ENCODE results near the gene OPCML.

Gene OPCML

DNA sequence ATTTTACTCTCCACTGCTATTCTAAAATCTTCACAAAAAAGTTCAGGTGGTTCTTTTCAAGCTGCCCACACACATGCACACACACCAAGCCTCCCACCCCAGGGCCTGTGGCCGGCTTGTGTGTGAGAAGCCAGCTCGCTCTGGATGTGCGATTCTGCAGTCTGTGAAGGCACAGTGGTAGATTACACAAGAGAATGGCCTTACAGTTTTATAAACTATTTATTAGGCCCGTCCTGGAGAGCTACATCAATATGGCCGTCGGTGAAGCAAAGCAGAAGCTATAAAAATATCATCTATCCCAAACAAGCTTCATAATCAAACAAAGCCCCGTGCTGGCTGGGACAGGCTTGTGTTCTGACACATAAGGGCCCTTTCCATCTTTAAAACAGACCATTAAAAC lies 240.5 kb downstream of the OPCML start:
- no peak for DNase-seq (ENCODE audit: low read depth in 2 of 2)

DNA sequence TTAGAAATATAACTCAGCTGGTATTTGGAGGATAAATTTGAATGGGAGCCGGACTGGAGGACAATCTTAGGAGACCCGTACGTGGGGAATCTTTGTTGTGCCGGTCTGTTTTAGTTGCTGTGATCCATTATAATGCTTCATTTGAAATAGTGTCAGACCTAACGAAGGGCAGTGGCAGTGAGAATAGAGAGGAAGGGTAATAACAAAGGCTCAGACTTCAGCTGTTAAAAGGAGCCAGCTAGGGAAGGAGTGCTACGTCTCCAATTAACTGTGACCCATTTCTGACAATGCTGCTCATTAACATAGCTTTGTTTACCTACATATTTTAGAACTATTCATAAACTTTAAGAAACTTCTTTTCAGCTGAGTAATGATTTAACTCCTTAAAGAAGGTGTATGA lies 246.9 kb downstream of the OPCML start:
- DNase-seq (ENCODE audit: low read depth in 2 of 2): no peak

DNA sequence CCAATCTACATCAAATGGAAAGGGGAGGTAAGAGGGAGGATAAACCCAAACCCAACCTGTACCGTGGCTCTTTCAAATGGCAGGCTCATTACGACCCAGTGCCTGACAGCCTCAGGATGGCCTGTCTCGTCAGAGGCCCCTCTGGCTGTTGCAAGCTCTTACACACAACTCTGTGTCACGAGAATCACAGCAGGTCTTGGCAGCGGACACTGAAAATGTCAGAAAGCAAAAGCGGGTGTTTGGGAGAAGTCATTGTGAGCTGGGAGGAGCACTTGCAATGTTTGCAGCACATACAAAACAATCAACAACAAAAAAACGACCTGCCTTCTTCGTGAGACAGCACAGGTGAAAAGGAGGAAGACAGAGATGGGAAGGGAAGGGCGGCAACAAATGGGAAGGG lies 248.1 kb downstream of the OPCML start:
- no peak for DNase-seq (ENCODE audit: low read depth in 2 of 2)

- no peak for DNase-seq (ENCODE audit: low read depth in 2 of 2)
Measured at GRCh38 chr11:133277886-133278285, 254.4 kb downstream of the OPCML start.

DNA sequence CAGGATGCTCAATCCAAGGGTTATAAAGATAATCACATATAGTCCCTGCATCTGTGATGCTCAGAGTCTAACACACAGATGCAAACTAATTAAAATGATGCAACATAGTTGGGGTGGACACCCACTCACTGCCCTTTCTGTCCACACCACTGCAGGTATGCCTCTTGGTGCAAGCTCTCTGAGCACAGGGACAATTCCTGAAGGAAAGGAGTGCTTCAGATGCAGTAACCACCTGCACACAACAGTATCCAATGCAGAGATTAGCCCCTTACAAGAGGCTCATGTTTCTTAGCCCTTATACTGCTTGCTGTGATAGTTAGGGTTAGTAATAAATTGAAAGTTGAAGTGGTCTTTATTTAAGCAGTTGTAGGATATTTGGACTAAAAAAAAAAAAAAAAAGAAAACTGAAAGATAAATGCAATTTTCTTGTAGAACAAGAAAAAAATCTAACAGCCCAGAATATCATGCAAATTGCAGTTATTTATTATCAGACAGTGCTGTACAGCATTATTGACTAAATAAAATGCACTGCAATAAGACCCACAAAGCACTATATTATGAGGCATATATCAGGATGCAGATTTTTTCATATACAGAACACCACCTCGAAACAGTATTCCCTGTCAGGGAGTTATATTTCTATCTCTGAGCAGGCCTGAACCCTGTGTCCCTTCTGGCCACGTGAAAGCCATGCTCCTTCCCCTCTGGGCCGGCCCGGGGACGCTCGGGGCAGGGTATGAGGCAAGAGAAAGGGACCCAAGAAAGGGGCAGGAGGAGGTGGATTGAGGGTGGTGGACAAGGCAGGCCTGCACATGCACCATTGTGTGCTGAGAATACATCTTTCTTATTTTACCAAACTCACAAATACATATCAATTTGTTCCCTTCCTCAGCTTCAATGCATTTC lies 260.2 kb downstream of the OPCML start:
- no peak for DNase-seq (ENCODE audit: low read depth in 2 of 2)

DNA sequence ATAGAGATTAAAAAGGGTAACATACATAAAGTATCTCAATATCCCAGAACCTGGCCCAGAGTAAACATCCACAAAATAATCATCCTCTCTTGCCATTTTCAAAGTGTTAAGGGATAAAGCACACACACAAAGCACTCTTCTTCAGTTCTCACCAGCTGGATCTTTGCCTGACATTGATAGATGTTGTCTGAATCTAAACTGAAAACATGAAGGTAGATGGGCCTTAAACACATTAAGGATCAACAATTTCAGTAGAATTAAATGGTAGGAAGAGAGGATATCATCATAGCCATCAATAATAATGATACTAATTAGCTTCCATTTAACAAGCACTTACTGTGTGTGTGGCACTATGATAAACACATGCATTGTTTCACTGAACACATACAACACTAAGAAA lies 261.1 kb downstream of the OPCML start:
- no peak for DNase-seq (ENCODE audit: low read depth in 2 of 2)

GRCh38 chr11:133269267-133269666 lies 263.0 kb downstream of the OPCML start:
- no peak for DNase-seq (ENCODE audit: low read depth in 2 of 2)

GRCh38 chr11:133266986-133267385 lies 265.3 kb downstream of the OPCML start:
- no peak for DNase-seq (ENCODE audit: low read depth in 2 of 2)

- DNase-seq (ENCODE audit: low read depth in 2 of 2): no peak
Measured at GRCh38 chr11:133265530-133266035, 266.7 kb downstream of the OPCML start.

GRCh38 chr11:133263332-133263731 lies 269.0 kb downstream of the OPCML start:
- no peak for DNase-seq (ENCODE audit: low read depth in 2 of 2)

DNA sequence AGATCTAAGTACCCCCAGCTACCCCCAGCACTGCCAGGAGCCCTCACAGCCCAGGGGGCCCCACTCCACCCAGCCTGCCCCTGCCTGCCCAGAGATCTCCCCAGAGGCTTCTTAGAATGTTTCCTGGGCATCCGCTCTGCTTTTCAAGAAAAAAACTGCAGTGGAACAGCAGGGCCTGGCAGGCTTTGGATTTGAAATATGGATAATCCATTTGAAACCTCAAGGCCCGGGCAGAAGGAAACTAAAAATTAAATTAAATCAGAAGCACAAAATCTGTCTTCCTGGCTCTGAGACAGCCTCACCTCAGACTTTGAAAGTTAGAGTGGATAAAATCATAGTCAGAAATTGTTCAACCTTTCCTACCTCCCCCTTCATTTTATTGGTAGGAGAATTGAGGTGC lies 273.6 kb downstream of the OPCML start:
- no peak for DNase-seq (ENCODE audit: low read depth in 2 of 2)

- DNase-seq (ENCODE audit: low read depth in 2 of 2): no peak
Measured at GRCh38 chr11:133254601-133255000, 277.7 kb downstream of the OPCML start.

- no peak for DNase-seq (ENCODE audit: low read depth in 2 of 2)
Measured at GRCh38 chr11:133253570-133253969, 278.7 kb downstream of the OPCML start.

DNA sequence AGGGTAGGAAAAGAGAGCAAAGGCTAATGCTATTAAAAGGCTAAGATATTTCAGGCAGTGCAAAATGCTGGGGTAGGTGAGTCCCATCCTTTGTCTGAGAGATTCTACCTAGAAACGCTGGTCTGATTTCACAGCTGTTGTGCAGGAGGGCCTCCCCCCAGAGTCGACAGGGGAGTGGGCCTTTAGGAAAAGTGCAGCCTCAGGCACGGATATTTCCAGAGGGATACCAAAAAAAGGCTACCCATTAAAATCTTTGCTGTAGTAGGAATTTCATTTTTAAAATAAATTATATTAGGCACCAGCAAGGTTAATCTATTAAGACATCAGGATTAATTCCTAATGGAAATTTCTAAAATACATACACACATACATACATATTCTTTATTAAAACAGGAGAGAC lies 280.5 kb downstream of the OPCML start:
- no peak for DNase-seq (ENCODE audit: low read depth in 2 of 2)

DNA sequence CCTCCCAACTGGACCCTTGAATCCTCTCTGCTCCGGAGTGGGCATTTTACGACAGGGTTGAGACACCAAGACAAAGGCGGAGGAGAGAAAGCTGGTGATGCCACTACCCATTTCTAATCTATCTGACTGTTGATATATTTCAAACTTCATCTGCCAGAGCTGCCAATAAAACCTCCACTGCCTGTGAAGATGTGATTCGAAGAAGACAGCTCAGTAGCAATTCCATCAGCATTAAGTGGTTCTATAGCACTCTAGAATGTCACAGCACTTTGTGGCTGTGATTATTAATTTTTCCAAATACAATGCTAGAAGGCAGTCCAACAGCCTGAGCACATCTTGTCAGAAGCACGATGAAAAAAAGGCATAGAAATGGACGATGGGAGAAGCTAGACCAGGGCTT lies 282.8 kb downstream of the OPCML start:
- no peak for DNase-seq (ENCODE audit: low read depth in 2 of 2)

- no peak for DNase-seq (ENCODE audit: low read depth in 2 of 2)
Measured at GRCh38 chr11:133249065-133249464, 283.2 kb downstream of the OPCML start.

- DNase-seq (ENCODE audit: low read depth in 2 of 2): no peak
Measured at GRCh38 chr11:133243832-133244231, 288.5 kb downstream of the OPCML start.

DNA sequence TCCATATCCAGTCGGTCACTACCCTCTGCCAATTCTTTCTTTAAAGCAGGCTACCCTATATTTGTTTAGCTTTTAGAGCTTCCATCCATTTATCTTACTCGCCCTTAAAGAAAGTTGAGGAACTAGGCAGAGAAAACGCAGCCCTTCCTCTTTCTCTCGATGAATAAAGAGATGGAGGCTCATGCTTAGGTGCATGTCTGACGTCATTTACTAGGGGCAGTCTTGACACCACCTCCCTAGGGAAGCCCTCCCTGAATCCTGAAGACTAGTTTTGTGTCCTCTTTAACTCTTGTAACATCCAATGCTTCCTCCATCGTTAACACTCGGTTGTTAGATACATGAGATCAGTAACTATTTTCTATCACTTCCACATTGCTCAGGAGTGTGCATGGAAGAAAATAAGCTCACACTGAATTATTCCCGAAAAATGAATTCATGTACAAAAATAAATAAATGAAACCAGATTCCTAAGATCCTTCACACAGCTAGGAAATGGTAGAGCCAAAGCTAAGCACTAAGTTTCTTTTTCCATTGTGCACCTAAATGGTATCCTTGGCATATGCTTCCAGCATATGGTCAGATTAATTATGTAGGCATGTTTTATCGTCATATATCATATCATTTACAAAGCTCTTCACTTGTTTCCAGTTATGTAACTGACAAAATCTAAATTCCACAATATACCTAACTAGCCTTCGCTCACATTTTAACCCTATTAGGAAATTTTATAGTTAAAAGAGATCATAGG lies 291.2 kb downstream of the OPCML start:
- DNase-seq (ENCODE audit: low read depth in 2 of 2): no peak

- DNase-seq (ENCODE audit: low read depth in 2 of 2): no peak
Measured at GRCh38 chr11:133239575-133239974, 292.7 kb downstream of the OPCML start.

- no peak for DNase-seq (ENCODE audit: low read depth in 2 of 2)
Measured at GRCh38 chr11:133238495-133238894, 293.8 kb downstream of the OPCML start.

- no peak for DNase-seq (ENCODE audit: low read depth in 2 of 2)
Measured at GRCh38 chr11:133238027-133238426, 294.3 kb downstream of the OPCML start.

DNA sequence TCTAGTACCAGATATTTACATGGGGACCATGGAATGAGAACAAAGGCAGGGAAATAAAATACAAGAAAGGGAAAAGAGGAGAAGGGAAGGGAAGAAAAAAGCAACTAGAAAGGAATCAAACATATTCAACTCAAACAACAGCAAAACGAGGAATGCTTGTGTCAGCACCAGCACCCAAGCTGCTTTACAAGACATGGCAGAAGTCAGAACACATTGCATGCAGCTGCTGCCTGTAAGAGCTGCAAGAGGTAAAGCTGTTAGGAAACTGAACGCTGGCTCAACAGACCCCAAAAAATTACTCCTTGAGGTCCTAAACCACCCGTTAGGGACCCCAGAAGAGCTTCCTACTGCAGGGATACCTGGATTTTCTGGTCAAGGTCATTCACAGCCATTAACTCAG lies 296.9 kb downstream of the OPCML start:
- no peak for DNase-seq (ENCODE audit: low read depth in 2 of 2)

DNA sequence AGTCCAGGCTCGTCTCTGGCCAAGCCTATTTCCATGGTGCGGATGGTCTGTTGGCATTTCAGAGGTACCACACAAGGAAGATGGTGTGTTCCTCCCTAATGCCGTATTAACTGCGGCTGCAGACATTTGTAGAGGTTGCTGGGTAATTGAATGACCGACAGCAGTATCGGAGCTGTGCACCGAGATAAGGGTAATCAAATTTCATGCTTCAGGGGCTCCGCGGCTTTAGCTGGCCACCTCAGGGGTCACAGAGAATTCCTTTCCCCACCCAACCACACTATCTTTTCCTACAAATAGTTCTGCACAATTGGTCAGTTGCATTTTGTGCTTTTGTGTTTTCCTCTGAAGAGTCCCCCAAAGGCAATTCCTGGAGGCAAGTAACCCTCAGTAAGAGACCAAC lies 297.4 kb downstream of the OPCML start:
- no peak for DNase-seq (ENCODE audit: low read depth in 2 of 2)
